GM21367 (cell line): ENCODE measurements around the gene LRFN5.
"Not testable (repeated sequence)": the region's sequence is repeated elsewhere in the genome, so short reads cannot be mapped to it uniquely, and the experiment has no call there.

Experiments
- ATAC-seq: cut with Tn5 transposase; IDR thresholded peaks from one replicate; pipeline ENCODE4 v1.9.1; 2021; ENCODE audit not compliant: unreplicated experiment

Gene LRFN5

GRCh38 chr14:41606532-41607303, at the start of gene LRFN5:
LRFN5 (plus strand) TSS chr14:41606876.
- ATAC-seq = no peak

DNA sequence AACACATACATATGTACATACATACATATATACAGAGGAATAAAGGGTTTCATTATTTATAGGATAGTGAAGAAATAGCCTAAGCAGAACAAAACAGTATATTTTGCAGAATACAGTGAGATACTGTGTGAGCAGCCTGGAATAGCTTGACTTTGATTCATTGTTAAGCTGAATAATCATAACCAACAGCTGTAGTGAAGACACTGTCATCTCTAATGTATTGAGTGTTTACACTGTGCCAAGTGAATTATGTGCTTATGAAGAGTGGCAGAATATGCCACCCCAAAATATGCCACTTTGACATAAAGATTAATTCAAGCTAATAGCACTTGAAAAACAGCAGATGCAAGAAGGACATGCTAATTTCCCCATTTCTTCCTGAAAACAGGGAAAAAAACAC, 48.2 kb upstream of the LRFN5 start:
- no peak for ATAC-seq

DNA sequence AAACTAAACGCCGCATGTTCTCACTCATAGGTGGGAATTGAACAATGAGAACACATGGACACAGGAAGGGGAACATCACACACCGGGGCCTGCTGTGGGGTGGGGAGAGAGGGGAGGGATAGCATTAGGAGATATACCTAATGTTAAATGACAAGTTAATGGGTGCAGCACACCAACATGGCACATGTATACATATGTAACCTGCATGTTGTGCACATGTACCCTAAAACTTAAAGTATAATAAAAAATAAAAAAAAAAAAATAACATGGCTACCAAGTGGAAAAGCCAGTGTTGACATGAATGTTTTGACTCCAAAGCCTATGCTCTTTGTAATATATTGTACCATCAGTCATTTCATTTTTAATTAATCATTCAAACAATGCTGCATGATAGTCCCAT, 39.8 kb upstream of the LRFN5 start:
- not testable (repeated sequence) for ATAC-seq

DNA sequence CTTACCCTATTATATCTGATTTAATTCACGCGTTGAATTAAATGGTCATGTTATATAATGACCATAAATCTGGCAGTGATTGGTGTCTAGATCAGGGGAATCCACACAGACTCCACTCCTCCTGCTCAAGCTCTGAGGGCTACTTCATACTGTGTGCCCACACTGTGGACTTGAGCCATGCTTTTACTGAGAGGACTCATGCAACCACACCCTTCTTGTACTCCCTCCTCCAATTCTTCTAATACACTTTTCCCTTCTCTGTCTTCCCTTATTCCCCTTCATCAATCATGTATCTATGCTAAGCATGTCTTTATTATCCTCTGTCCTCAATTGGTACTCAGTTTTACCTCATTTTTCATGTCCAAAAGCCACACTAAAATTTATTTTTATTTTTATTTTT, 37.7 kb upstream of the LRFN5 start:
- ATAC-seq = no peak

GRCh38 chr14:41570415-41571155, 36.1 kb upstream of the LRFN5 start:
- ATAC-seq = no peak

DNA sequence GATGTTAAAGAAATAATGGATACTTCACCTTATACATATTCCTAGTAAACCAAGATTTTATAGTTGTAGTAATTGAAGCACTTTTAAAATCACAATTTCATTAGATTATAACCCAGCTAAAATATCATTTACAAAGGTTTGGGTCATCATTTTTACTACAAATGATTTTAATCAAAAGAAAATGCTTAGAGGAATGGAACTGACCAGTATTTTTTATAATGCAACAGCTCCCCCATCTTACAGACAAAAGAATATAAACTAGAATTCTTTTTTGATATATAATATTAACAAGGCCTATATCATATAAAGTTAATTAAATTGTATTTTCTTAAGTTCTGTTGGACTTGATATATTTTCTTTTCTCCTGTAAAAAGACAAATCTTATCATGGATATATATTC, 20.4 kb upstream of the LRFN5 start:
- no peak for ATAC-seq

- no peak for ATAC-seq
Observed at GRCh38 chr14:41597647-41598046, 9.0 kb upstream of the LRFN5 start.

DNA sequence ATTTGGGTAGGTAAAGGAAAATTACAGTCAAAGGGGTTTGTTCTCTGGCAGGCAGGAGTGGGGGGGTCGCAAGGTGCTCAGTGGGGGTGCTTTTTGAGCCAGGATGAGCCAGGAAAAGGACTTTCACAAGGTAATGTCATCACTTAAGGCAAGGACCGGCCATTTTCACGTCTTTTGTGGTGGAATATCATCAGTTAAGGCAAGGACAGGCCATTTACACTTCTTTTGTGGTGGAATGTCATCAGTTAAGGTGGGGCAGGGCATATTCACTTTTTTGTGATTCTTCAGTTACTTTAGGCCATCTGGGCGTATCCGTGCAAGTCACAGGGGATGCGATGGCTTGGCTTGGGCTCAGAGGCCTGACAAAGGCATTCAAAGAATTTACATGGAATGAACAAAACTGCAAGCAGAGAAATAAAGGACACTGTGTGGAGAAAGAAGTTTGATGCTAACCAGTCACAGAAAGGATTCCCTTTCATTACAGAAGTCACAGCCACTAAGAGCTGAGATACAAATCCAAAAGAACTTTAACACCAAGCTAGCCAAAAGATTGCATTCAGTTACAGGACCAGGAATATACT, 6.8 kb upstream of the LRFN5 start:
- not testable (repeated sequence) for ATAC-seq

DNA sequence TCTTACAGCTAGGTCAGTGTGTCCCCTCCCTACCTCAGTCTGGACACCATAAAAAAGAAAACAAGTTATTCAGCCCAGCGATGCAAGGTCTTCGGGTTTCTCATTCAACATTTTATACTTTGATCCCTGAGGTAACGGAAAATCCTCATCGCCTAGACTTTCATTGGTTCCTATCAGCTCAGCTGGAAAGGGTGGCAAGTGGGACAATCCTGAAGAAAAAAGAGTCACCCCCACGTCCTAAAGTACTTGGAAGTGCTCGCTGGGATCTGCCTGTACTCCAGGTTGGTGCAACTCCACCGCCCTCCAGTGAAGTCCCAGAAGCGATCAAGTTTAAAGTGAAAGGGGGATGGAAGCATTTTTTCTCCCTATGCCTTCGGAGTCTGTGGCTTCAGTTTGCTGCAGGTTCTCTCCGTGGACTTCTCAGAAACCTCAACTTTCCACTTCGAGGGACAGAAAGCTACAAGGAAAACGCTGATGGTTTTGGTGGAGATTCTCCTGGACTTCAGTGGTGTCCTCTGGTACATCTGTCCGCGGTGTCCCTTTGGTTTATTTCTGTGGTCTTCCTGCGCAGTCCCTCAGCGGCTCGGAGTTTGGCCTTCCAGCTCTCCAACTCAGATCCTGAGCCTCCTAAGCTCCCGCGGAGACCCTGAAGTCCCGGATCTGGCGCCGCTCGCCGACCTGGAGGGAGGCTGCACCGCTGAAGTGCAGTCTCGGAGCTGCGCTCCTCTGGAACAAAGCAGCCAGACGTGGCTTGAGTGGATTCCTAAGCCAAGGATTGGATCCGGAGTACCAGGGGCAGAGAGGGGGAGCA, 1.8 kb upstream of the LRFN5 start:
- no peak for ATAC-seq

GRCh38 chr14:41605550-41606281, 960 bp upstream of the LRFN5 start:
- ATAC-seq = no peak

DNA sequence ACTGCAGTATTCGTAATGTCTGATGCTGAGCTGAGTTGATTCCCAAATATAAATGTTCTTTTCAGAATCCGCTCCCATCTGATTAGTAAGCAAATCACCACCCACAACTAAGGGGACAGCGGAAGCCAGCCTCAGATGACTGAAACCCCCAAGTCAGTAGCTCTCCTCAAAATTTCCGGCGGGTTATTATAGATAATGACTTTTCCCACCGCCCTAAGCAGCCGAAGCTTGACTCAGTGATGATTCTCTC, 469 bp upstream of the LRFN5 start:
- no peak for ATAC-seq

GRCh38 chr14:41607304-41607775, 664 bp downstream of the LRFN5 start:
- ATAC-seq = no peak

GRCh38 chr14:41607966-41608663, 1.4 kb downstream of the LRFN5 start:
- no peak for ATAC-seq

GRCh38 chr14:41608681-41609390, 2.2 kb downstream of the LRFN5 start:
- no peak for ATAC-seq

DNA sequence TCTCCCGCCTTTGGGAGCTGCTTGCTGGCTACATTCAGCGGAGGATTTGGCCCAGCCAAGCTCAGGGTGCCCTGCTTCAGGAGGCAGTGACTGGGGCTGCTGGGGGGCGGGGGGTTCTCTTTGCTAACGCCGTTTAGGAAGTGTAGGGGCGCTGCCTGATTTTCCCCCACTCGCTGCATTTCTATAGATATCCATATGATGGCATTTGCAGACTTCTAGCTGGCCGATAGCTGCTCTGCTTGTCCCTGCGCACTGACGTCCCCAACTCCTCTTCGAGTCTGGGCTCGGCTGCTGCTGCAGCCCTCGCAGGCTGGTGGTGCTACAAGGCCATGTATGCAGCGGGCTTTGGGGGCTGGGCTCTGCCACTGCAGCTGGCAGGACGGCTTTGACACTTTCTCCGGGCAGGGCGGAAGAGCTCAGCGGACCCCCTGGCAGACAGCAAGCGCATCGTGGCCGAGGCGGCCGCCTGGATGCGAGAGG, 3.1 kb downstream of the LRFN5 start:
- no peak for ATAC-seq

- ATAC-seq = no peak
Observed at GRCh38 chr14:41615011-41615595, 8.4 kb downstream of the LRFN5 start.

- no peak for ATAC-seq
Observed at GRCh38 chr14:41623736-41624135, 17.1 kb downstream of the LRFN5 start.

- no peak for ATAC-seq
Observed at GRCh38 chr14:41629876-41630275, 23.2 kb downstream of the LRFN5 start.

DNA sequence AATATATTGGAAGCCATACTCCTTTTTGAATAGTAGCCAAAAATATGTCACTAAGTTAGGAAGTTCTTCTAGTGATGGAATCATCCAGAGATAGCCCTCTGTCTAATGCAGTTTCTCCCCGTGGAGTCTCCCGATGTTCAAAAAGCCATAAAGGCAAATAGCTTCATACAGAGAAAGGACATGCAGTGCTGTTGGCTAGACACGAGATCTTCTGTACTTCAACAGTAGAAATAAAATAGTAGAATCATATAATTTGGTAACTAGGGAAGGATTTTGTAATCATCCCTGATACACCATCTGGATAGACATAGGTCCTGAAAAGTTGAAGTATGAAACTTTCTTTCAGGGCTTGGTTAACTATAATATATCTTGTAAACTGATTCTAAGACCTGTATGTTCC, 27.6 kb downstream of the LRFN5 start:
- ATAC-seq = no peak
